ENCODE results near the gene HLA-DPB1. TPM values are rescaled to one million over a fixed set of nuclear protein-coding genes. Genes with fewer than 3 reads are reported as not detected.

The HLA-DPB1 gene
- polyA plus RNA-seq, 2 of the 4 experiments (the other 2 are of a cell fraction) = not detected

DNA sequence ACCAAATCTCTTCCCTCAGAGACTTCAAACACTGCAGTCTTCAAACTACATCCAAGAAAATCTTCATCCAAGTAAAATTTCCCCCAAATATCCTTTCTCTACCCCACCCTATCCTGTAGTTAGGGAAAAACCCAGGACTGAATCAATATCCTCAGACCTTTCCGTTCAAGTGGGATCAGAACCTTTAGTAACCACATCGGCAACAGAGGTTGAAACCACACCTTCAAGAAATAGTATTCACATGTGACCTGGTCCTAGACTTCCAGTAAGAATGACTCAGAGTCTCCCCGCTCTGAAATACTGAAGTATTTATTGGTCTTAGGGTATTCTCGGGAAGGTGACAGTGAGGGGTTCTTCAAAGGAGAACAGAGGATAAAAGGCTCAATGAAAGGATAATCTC is 11.1 kb upstream of the HLA-DPB1 start:
- CTCF ChIA-PET = no interaction called here
- Histone ChIP-seq H3K4me2 (no peak overlapping the region), H3K9me3 (no peaks in the 10 kb centered on the region), H3K27ac (no peak overlapping the region), H3K4me3 (no peak overlapping the region), H3K4me1 (no peaks in the 10 kb centered on the region)
- DNase-seq (ENCODE audit: low read depth in 1 of 2, low spot score in 1 of 2) = no peak
- POLR2A ChIA-PET = no interaction called here
- ATAC-seq = no peak
- WGBS (ENCODE audit: missing lambda C conversion rate) = 16% methylated on average over 4 of the region's 4 CpGs
- TF ChIP-seq GATA3 (IDR thresholded peaks at IDR 0.05; ENCODE audit: borderline replicate concordance) (no peak), TP53 (CRISPR knock-in tag; IDR thresholded peaks at IDR 0.05) (no peak), CTCF (IDR thresholded peaks at IDR 0.05) (no peak), NPAS2 (CRISPR knock-in tag; IDR thresholded peaks at IDR 0.05; ENCODE audit: borderline replicate concordance) (no peak)
- TF ChIP-seq, protein P1, sequence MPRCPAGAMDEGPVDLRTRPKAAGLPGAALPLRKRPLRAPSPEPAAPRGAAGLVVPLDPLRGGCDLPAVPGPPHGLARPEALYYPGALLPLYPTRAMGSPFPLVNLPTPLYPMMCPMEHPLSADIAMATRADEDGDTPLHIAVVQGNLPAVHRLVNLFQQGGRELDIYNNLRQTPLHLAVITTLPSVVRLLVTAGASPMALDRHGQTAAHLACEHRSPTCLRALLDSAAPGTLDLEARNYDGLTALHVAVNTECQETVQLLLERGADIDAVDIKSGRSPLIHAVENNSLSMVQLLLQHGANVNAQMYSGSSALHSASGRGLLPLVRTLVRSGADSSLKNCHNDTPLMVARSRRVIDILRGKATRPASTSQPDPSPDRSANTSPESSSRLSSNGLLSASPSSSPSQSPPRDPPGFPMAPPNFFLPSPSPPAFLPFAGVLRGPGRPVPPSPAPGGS (IDR thresholded peaks at IDR 0.05) = no peak
- FAIRE-seq = no peak

- TF ChIP-seq ATOH8 (CRISPR knock-in tag; IDR thresholded peaks at IDR 0.05; ENCODE audit: low read depth) (no peak), NR3C1 (IDR thresholded peaks at IDR 0.05) (no peak), E2F6 (IDR thresholded peaks at IDR 0.05; ENCODE audit: borderline replicate concordance, low read depth) (no peak), GATA3 (IDR thresholded peaks at IDR 0.05; ENCODE audit: borderline replicate concordance) (no peak), HOXB13 (CRISPR knock-in tag; IDR thresholded peaks at IDR 0.05; ENCODE audit: low read depth) (no peak)
- TF ChIP-seq, protein P2, sequence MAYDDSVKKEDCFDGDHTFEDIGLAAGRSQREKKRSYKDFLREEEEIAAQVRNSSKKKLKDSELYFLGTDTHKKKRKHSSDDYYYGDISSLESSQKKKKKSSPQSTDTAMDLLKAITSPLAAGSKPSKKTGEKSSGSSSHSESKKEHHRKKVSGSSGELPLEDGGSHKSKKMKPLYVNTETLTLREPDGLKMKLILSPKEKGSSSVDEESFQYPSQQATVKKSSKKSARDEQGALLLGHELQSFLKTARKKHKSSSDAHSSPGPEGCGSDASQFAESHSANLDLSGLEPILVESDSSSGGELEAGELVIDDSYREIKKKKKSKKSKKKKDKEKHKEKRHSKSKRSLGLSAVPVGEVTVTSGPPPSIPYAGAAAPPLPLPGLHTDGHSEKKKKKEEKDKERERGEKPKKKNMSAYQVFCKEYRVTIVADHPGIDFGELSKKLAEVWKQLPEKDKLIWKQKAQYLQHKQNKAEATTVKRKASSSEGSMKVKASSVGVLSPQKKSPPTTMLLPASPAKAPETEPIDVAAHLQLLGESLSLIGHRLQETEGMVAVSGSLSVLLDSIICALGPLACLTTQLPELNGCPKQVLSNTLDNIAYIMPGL (CRISPR knock-in tag; IDR thresholded peaks at IDR 0.05; ENCODE audit: borderline replicate concordance) = no peak
- TF ChIP-seq, protein P3, sequence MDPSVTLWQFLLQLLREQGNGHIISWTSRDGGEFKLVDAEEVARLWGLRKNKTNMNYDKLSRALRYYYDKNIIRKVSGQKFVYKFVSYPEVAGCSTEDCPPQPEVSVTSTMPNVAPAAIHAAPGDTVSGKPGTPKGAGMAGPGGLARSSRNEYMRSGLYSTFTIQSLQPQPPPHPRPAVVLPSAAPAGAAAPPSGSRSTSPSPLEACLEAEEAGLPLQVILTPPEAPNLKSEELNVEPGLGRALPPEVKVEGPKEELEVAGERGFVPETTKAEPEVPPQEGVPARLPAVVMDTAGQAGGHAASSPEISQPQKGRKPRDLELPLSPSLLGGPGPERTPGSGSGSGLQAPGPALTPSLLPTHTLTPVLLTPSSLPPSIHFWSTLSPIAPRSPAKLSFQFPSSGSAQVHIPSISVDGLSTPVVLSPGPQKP (IDR thresholded peaks at IDR 0.05; ENCODE audit: low read depth, low read length) = no peak
- Histone ChIP-seq H3K9me3 (no peaks in the 10 kb centered on the region), H3K27ac (no peak overlapping the region), H3K4me3 (no peak overlapping the region), H3K4me2 (no peak overlapping the region), H3K4me1 (no peaks in the 10 kb centered on the region)
- no peak for DNase-seq (ENCODE audit: low read depth in 1 of 2, low spot score in 1 of 2)
- no peak for FAIRE-seq
- 28% methylated on average over 4 of the region's 4 CpGs for WGBS (ENCODE audit: missing lambda C conversion rate)
- ATAC-seq = no peak
- ChIA-PET CTCF (no interaction called here), POLR2A (no interaction called here)
Observed at GRCh38 chr6:33065312-33065711, 10.5 kb upstream of the HLA-DPB1 start.

DNA sequence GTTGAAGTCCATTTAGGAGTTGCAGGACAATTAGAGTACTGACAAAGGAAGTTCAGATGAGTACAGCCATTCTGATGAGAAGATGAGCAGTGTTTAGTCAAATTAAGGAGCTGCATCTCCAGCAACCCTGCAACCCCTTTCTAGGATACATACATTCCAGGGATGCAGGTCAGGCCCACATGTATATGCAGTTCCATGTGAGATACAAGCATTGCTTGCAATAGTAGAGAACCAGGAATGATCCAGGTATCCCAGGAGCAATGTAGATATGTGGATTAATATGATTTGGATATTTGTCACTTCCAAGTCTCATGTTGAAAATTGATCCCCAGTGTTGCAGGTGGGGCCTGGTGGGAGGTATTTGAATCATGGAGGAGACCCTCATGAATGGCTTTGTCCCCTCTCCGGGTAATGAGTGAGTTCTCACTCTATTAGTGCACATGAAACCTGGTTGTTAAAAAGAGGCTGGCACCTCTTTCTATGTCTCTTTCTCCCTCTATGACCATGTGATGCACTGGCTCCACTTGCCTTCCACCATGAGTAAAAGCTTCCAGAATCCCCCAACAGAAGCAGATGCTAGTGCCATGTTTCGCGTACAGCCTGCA is 8.8 kb upstream of the HLA-DPB1 start:
- Histone ChIP-seq H3K4me2 (no peak overlapping the region), H3K27ac (no peak overlapping the region), H3K4me3 (no peak overlapping the region), H3K4me1 (no peaks in the 10 kb centered on the region), H3K9me3 (no peaks in the 10 kb centered on the region)
- ChIA-PET POLR2A (no interaction called here), CTCF (interaction anchor here (0.6 kb wide), 1 partner anchor 9 kb away, joined by 3 read pairs; the partner anchor contains the start of gene HLA-DPB1)
- no peak for ATAC-seq
- 68% methylated on average over 3 of the region's 3 CpGs for WGBS (ENCODE audit: missing lambda C conversion rate)
- DNase-seq (ENCODE audit: low read depth in 1 of 2, low spot score in 1 of 2) = no peak
- FAIRE-seq = no peak
- TF ChIP-seq, protein P4, sequence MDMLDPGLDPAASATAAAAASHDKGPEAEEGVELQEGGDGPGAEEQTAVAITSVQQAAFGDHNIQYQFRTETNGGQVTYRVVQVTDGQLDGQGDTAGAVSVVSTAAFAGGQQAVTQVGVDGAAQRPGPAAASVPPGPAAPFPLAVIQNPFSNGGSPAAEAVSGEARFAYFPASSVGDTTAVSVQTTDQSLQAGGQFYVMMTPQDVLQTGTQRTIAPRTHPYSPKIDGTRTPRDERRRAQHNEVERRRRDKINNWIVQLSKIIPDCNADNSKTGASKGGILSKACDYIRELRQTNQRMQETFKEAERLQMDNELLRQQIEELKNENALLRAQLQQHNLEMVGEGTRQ (IDR thresholded peaks at IDR 0.05) = no peak
- TF ChIP-seq RARB (CRISPR knock-in tag; IDR thresholded peaks at IDR 0.05) = no peak
- no peak for TF ChIP-seq EP300 (IDR thresholded peaks at IDR 0.05)
- TF ChIP-seq POLR2A (IDR thresholded peaks at IDR 0.05; ENCODE audit: low read length) = no peak
- no peak for TF ChIP-seq EHF (CRISPR knock-in tag; IDR thresholded peaks at IDR 0.05)
- no peak for TF ChIP-seq CHD4 (IDR thresholded peaks at IDR 0.05; ENCODE audit: borderline replicate concordance)
- TF ChIP-seq, protein P3 (IDR thresholded peaks at IDR 0.05; ENCODE audit: low read depth, low read length) = no peak
- no peak for TF ChIP-seq E2F6 (IDR thresholded peaks at IDR 0.05; ENCODE audit: borderline replicate concordance, low read depth)
- no peak for TF ChIP-seq ZFP36 (IDR thresholded peaks at IDR 0.05; ENCODE audit: borderline replicate concordance, partially characterized antibody)
- TF ChIP-seq HEYL (CRISPR knock-in tag; IDR thresholded peaks at IDR 0.05) = no peak
- no peak for TF ChIP-seq TP53 (CRISPR knock-in tag; IDR thresholded peaks at IDR 0.05)
- TF ChIP-seq ZC3H11A (IDR thresholded peaks at IDR 0.05) = no peak
- TF ChIP-seq GATA3 (IDR thresholded peaks at IDR 0.05; ENCODE audit: borderline replicate concordance) = no peak
- no peak for TF ChIP-seq TFCP2L1 (CRISPR knock-in tag; IDR thresholded peaks at IDR 0.05)
- TF ChIP-seq HOXA7 (CRISPR knock-in tag; IDR thresholded peaks at IDR 0.05) = no peak

All from A549 (cell line).